Medulla oblongata (tissue), 1 donor: ENCODE data around the gene BORCS5.
"Not testable (repeated sequence)": the region's sequence is repeated elsewhere in the genome, so short reads cannot be mapped to it uniquely, and the experiment has no call there.

Experiments
- DNase-seq: peaks from one replicate; pipeline ENCODE4 v3.0.0-alpha.2; 2015; ENCODE audit errors: extremely low spot score

The BORCS5 gene

DNA sequence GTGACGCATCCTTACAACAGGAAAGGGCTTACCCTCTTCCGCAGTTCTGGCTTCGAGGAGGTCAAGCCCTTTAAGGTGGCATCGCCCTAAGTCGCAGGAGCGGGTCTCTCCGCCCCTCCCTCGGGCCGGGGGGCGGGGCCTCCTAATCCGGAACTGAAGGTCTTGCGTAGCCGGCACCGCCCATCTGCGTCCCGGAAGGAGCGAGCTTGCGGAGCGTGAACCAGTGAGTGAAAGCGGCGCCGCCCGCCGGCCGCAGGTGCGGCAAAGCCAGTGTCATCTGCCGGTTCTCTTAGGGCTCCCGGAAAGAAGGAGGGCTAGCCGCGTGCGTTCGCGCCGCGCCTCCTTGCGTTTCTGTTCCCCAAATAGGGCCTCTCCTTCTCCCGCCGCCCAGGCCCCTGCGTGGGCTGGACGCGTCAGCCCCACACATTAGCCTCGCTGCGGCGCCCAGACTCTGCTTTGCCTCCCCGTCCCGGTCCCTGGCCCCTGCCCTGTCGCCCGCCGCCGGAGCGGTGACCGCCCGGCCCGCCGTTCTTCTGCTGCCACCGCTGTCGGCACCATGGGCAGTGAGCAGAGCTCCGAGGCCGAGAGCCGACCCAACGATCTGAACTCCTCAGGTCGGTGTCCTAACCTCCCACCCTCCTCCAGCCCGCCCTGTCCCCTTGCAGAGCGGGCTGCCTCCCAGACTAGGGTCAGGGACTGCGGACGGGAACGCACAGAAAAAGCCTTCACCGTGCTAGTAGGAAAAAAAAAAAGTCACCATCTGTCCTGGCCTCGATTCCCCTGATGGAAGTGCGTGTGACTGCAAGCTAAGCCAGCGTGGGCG, at the start of gene BORCS5:
Gene BORCS5 (plus strand): TSS at position 183 of the 823 bp plus-strand sequence. CDS start 374 bp downstream, at position 557.
- DNase-seq: peak; percentile 99

DNA sequence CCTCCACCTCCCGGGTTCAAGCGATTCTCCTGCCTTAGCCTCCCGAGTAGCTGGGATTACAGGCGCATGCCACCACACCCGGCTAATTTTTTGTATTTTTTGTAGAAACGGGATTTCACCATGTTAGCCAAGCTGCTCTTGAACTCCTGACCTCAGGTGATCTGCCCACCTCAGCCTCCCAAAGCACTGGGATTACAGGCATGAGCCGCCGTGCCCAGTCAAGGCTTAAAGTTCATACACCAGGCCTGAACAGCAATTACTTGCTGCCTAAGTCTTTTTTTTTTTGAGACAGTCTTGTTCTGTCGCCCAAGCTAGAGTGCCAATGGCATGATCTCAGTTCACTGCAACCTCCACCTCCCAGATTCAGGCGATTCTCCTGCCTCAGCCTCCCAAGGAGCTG, 46.2 kb upstream of the BORCS5 start:
- not testable (repeated sequence) for DNase-seq

DNA sequence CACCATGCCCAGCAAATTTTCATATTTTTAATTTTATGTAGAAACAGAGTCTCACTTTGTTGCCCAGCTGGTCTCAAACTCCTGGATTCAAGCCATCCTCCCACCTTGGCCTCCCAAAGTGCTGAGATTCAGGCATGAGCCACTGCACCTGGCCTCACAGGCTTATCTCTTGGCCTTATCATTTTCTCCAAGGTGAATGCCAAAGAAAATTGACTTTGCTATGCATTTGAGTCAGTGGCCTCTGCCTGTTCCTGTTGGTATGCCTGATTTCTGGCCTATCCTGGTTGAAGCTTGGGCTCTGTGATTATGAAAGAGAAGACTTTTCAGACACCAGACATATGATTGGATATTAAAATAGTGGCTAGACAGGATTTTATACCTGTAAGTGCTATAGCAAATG, 41.0 kb upstream of the BORCS5 start:
- DNase-seq: no peak

DNA sequence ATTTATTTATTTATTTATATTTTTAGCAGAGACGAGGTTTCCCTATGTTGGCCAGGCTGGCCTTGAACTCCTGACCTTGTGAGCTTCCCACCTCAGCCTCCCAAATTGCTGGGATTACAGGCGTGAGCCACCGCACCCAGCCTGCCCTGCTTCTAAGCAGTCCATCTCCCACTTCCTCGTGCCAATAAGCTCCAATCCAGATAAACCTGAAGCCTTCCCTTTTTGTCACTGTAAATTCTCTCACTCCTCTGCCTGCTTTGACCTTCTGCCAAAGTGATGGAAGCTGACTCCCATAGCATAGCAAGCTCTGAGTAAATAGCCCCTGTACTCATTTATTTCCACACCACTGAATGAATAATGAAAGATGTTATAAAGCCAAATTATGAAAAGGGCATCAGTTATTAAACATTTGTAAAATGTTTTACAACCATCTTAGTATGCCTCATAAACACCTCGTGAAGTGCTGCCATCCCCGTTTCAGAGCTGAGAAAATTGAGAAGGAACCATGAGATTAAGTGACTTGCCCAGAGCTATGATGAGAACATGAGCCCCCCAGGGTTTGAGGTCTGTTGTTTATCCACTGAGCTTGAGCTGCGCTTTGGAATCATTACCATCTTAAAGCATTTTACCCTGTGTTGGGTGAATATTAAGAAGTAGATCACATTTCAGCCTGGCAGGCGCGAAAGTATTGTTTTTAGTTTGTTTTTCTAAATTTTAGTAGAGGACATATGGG, 37.3 kb upstream of the BORCS5 start:
- DNase-seq: peak; percentile 24

DNA sequence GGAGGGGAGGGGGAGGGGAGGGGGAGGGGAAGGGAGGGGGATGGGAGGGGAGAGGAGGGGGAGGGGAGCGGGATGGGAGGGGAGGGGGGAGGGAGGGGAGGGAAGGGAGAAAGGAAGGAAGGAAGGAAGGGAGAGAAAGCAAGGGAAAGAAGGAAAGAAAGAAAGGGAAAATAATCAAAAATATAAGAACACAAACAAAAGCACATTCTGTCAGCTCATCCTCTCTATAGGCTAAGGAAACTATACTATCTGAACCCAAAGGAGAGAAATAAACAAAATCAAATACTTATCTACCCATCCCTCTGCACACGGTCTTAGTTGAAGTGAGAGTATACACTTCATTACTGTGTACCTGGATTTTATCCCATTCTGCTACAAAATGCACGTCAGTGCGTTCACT, 33.8 kb upstream of the BORCS5 start:
- no peak for DNase-seq

DNA sequence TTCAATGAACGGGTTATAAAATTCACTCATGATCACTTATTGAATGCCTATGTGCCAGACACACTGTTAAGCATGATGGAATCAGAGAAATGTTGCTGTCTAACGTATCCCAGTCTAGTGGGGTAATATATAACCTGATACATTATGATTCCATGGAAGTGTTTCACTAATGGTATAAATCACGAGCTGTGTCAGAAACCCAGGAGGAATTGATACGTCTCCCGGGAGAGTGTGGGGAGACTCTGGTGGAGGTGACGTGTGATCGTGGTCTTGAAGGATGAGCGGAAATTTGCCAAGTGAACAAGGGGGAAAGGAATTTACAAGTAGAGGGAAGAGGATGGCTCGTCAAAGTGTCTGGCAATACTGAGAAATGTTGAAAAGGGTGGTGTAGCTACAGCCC, 33.3 kb upstream of the BORCS5 start:
- DNase-seq: no peak

DNA sequence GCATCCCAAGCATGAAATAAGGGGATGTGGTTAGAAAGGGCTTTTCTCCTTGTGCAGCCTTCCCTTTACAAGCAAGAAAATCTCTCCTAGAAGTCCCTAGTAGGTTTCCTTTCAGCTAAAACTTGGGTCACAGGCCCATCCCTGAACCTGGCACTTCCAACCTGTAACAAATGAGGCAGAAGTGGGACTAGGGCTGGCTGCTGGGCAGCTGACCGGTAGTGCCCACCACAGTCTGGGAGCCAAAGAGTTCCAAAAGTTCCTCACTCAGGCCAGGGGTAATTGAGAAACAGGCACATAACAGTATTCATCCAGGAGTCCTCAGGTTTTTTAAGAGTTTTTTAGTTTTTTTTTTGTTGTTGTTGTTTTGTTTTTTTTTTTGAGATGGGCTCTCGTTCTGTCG, 30.6 kb upstream of the BORCS5 start:
- DNase-seq: no peak

DNA sequence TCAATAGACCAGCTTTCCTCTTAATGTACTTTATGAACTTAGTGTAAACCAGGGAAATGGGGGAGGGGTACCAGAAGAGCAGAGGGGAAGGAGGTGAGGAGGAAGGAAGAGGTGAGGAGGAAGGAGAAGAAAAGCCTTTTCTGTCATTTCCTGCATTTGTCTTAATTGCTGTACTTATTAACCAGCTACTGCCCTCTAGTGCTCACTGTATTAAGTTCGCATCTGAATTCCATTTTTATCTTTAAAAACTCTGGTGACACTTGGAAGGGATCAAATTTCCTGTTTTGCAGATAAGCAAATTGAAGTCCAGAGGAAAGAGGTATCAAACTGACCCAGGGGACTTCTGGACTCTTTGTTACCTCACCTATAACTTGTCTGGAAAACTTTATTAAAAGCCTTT, 29.1 kb upstream of the BORCS5 start:
- DNase-seq: peak; percentile 78

DNA sequence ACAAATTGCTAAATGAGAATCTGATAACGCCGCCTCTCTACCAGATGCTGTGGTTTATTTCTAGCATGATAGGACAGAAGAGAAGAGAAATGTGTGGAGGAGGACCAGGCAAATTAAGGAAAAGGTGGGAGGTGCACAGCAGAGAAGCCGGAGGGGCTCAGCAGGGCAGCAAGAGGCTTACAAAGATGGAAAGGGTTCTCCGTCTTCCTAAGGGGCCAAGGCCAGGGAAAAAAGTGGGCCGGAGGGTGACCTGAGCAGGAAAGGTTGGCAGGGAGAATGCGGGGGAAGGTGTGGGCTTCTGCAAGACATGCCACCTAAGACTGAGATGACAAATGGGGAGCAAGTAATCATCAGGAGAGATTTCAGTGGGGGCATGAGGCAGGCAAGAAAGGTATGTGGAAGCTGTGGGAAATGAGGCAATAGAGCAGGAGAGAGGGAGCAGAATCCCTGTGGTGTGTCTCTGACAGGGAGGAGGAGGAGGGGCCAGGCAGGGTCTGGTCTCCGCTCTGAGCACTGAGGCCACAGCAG, 25.6 kb upstream of the BORCS5 start:
- DNase-seq: no peak

DNA sequence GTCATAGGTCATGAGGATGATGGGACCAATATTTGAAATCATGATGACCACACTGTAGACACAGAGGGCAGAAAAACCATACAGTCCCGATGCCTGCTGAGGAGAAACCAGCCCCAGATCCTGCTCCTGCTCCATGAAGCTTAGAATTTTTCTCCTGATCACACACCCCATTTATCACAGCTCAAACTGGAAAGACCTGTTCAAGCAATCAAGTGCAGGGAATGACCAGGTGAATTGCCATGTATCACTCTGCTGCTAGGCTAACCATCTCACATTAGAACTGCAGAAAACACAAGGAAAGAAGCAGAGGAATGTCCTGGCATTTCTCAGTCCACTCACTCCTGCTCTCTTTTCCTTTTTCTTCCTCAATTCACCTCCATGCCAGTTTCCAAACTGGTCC, 25.0 kb upstream of the BORCS5 start:
- DNase-seq: no peak

DNA sequence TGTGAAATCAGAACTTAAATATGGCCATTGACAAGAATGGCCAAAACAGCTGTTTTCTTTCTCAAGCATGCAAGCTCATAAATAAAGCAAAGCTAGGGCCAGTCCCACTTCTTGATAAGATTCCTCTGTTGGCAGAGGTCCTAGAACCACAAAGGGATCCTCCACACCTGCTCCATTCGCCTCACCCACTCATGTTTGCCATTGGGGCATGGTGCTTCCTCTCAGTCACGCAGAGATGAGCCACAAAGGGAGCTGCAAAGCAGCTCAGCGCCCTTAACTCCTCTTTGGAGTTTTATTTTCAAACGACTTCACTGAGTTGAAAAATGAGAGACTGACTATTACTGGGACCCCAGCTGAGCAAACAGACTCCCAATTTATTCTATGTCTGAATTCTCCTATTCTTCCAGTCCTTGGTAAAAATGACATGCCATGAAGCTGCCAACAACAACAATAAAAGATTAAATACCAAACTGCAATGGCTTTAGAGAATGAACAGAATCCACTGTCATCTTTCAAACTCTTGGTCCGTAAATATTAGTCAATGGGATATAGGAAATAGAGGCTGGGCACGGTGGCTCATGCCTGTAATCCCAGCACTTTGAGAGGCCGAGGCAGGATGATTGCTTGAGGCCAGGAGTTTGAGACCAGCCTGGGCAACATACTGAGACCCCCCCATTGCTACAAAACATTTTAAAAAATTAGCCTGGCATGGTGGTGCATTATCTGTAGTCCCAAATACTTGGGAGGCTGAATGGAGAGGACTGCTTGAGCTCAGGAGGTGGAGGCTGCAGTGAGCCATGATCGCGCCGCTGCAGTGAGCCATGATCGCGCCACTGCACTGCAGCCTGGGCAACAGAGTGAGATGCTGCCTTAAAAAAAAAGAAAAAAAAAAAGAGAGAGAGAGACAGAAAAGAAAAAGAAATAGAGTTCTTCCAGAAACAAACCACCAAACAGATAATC, 23.2 kb upstream of the BORCS5 start:
- DNase-seq: no peak

DNA sequence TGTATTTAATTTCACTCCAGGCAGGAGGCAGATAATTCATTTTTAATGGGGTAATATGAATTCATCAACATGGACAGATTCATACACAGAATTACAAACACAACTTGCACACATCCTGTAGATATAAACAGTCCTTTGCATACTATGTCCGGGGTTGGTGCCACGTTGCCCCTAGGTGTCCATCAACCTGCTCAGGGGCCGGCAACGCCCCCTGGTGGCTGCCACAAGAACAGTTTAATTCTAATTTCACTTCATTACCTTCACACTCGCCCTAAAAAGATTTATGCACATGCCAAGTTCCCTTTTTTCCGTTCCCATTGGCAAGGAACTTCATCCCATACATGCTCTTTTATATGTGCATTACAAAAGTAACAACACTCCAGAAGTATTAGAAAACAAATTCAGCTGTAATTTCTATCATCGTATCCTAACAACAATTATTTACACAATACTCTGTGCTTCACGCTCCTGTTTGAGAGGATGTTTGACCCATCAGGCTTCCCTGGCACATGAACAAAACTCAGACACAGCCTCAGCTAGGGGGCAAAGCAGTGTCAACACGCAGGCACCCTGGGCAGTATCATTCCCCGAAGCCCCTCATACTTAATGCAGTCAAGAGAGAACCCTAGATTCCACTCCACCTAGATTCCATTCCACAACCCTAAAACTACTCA, 22.4 kb upstream of the BORCS5 start:
- peak; percentile 60 for DNase-seq

DNA sequence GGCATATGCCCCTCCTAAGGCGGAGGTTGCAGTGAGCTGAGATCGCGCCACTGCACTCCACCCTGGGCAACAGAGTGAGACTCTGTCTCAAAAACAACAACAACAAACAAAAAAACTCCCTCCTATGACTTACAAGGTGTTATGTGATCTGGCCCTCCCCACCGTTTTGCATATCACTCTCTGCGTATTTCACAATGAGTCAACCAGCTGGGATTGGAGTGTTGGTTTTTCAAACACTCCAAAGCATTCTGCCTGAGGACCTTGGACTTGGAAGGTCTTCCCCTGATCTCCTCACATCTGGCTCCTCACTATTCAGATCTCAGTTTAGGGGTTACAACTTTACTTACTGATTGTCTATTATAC, 20.8 kb upstream of the BORCS5 start:
- no peak for DNase-seq

DNA sequence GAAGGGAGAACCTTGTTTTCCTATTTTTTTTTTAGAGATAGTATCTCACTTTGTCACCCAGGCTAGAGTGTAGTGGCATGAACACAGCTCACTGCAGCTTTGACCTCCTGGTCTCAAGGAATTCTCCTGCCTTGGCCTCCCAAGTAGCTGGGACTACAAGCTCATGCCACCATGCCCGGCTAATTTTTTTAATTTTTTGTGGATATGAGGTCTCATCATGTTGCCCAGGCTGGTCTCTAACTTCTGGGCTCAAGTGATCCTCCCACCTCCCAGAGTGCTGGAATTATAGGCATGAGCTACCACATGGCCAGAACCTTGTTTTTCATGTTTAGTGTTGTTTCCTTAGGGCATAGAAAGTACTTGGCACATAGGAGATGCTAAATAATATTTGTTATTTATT, 20.4 kb upstream of the BORCS5 start:
- DNase-seq: no peak

DNA sequence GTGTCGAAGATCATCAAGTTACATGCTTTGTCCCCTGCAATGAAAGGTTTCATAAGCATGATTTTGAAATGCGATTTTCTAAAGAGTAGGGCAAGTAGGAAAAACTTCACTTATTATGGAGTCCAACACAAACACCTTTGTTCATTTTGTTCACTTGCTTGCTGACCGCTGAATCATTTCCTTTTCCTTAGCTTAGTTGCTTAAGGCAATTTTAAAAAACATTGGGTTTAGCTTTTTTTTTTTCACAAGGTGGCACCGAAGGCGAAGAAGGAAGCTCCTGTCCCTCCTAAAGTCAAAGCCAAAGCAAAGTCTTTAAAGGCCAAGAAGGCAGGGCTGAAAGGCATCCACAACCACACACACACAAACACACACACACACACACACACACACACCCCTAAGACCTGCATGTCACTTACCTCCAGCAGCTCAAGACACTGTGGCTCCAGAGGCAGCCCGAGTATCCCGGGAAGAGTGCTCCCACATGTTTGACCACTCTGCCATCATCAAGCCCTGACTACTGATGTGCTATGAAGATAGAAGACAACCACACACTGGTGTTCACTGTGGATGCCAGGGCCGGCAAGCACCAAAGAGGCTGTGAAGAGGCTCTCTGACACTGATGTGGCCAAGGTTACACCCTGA, 18.2 kb upstream of the BORCS5 start:
- no peak for DNase-seq

DNA sequence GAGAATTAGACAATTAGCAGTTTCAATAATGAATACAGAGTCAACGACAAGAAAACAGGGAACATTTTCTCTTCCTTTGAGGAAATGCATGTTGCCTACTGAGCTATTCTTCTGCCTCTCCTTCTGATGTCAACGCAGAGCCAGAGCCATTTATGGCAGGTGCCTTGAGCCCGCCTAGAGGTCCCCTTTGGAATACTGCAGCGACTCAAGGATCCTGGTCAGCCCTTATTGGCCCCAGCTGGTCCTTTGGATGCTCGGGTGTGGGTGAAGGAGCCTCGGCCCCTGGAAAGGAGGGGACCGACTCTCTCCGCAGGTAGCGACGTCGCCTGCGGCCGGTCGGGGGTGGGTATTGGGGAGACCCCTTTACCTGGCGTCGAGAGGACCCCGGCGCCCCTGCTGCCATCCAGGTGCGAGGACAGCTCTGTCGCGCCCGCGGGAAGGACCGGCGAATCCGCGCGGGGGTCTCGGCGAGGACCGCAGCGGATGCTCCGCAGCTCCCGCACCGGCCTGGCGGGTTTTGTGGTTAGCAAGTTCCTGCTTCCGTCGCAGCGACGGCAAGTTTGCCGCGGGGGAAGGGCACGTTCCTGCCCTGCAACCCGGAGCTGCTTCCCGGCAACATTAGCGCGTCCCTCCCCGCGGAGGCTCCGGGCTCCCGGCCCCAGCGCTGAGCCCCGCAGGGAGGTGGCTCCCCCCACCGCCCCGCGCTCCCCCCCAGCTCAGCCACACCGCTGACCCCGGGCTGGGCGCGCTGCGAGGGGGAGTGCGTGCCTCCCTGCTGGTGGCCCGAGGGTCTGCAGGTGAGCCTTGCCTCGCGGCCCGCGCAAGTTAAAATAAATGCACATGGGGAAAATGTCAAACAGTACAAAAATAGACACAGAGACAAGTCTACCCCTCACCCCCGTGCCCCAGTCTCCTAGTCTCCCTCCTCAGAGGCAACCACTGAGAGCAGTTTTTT, 6.9 kb upstream of the BORCS5 start, which contains the start of gene MANSC1:
Gene MANSC1 (minus strand): TSS at position 532 of the 955 bp plus-strand sequence. CDS start 6,928 bp downstream, outside the sequence.
- peak; percentile 58 for DNase-seq

DNA sequence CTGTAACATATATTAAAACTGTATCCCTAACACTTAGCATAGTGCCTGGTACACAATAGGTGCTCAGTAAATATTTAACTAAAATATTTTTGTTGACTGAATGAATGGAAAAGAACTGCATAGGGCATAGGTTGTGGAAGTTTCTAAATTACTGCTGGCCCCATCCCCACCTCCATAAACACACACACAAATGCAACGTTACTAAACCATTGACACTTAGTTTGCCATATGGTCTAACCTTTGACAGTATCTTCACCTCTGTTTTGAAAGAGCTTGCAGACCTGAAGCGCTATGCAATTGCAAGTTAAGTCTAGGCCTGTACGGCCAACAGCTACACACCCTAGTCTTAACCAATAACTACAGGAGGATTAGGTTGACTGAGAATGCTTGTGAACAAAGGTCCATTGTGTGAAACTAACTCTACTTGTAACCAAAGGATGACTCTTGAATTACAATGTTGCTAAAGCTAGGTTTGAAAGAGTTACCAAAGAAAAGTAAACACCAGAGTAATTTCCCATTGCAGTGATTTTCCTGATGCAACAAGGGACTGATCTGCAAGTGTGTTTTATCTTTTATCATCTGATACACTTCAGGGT, 5.9 kb upstream of the BORCS5 start:
- DNase-seq: no peak

DNA sequence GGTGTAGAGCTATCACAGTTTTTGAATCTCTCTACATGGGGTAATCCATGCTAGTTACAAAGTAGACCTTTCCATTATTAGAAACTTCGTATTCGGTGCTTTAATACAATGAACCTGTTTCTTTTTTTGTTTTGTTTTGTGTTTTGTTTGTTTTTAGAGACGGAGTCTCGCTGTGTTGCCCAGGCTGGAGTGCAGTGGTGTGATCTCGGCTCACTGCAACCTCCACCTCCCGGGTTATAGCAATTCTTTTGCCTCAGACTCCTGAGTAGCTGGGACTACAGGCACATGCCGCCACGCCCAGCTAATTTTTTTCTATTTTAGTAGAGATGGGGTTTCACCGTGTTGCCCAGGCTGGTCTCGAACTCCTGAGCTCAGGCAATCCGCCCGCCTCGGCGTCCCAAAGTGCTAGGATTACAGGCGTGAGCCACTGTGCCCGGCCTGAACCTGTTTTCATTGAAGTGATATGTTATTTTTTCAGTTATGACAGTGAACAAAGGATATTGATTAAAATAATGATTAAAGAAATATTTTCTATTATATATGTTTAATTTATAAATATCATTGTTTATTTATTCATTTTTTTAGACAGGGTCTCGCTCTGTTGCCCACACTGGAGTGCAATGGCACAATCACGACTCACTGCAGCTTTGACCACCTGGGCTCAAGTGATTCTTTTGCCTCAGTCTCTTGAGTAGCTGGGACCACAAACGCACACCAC, 5.3 kb upstream of the BORCS5 start:
- not testable (repeated sequence) for DNase-seq
